H1 (cell line): ENCODE data around the gene ZNF746. TPM values are rescaled to one million over a fixed set of nuclear protein-coding genes. Genes with fewer than 3 reads are reported as not detected.

Experiments
- CTCF ChIA-PET: fragments of 300-600 bp; sonication (Branson Sonifier 250); formaldehyde crosslinking; loops from one replicate; lab custom pipeline; 2021; ENCODE audit not compliant: partially characterized antibody; lab: Charles Lee
- POLR2A ChIA-PET: fragments of 300-600 bp; sonication (Branson Sonifier 250); formaldehyde crosslinking; loops from one replicate; lab custom pipeline; 2021; ENCODE audit warnings: inconsistent platforms; ENCODE audit not compliant: partially characterized antibody; lab: Charles Lee
- DNase-seq, 2 experiments: peaks; one replicate each; pipeline versions ENCODE4 v3.0.0 to v3.0.0-alpha.2; 2010 to 2022; ENCODE audit warnings: low spot score in 2 of 2, low read depth in 1 of 2, mixed read lengths in 1 of 2
- FAIRE-seq: peaks from 2 replicates; lab custom pipeline; 2011; peaks lifted over from hg19 to GRCh38; lab: Jason Lieb, UNC
- H2AFZ ChIP-seq: 2 replicates; pipeline ENCODE4 v1.8.1; 2012; ENCODE audit warnings: low read length, inconsistent platforms
- H2AK5ac ChIP-seq: 2 replicates; pipeline ENCODE4 v1.6.1; 2013; ENCODE audit warnings: low read depth, low read length
- H2BK120ac ChIP-seq: replicated peaks from 2 replicates; pipeline ENCODE3; 2013; ENCODE audit warnings: low read depth, low read length, inconsistent platforms
- H2BK12ac ChIP-seq: 2 replicates; pipeline ENCODE4 v1.6.1; 2013; ENCODE audit warnings: low read depth, low read length
- H2BK15ac ChIP-seq: 2 replicates; pipeline ENCODE4 v1.6.1; 2013; ENCODE audit warnings: low read length
- H2BK20ac ChIP-seq: 2 replicates; pipeline ENCODE4 v1.6.1; 2013; ENCODE audit warnings: low read length
- H2BK5ac ChIP-seq: 2 replicates; pipeline ENCODE4 v1.6.1; 2013; ENCODE audit warnings: low read depth, low read length
- H3K14ac ChIP-seq: 2 replicates; pipeline ENCODE4 v1.6.1; 2013; ENCODE audit warnings: inconsistent platforms; ENCODE audit not compliant: insufficient read length
- H3K18ac ChIP-seq: 2 replicates; pipeline ENCODE4 v1.6.1; 2013; ENCODE audit warnings: low read length; ENCODE audit errors: extremely low read depth
- H3K23ac ChIP-seq: 2 replicates; pipeline ENCODE4 v1.6.1; 2013; ENCODE audit warnings: inconsistent platforms; ENCODE audit not compliant: insufficient read length
- H3K23me2 ChIP-seq: 2 replicates; pipeline ENCODE4 v1.6.1; 2013; ENCODE audit warnings: low read depth, low read length
- H3K27ac ChIP-seq: 2 replicates; pipeline ENCODE4 v1.6.1; 2011; ENCODE audit warnings: low read depth, low read length, inconsistent platforms
- H3K27me3 ChIP-seq, 4 experiments: replicated peaks in 1 of 4; 1 replicate in 1 of 4; 2 replicates in 3 of 4; pipeline versions ENCODE4 v1.6.1 to v1.8.1; 2011 to 2013; ENCODE audit warnings: low read length in 3 of 4, mild to moderate bottlenecking in 3 of 4, inconsistent platforms in 2 of 4, mixed read lengths in 2 of 4, moderate library complexity in 1 of 4; ENCODE audit not compliant: control insufficient read depth in 3 of 4, insufficient read depth in 3 of 4; ENCODE audit errors: extremely low read depth in 1 of 4
- H3K36me3 ChIP-seq, 4 experiments: 2 replicates each; pipeline versions ENCODE4 v1.6.1 to v1.8.1; 2011 to 2013; ENCODE audit warnings: mild to moderate bottlenecking in 4 of 4, low read length in 3 of 4, moderate library complexity in 2 of 4, control low read depth in 1 of 4, inconsistent platforms in 1 of 4; ENCODE audit not compliant: insufficient read depth in 4 of 4, control insufficient read depth in 2 of 4
- H3K4ac ChIP-seq: replicated peaks from 2 replicates; pipeline ENCODE3; 2013; ENCODE audit warnings: low read length, low read depth, mixed read lengths, inconsistent platforms; ENCODE audit not compliant: insufficient read length
- H3K4me1 ChIP-seq, 4 experiments: replicated peaks in 1 of 4; 1 replicate in 1 of 4; 2 replicates in 3 of 4; pipeline versions ENCODE4 v1.6.1 to v1.8.1; 2011 to 2013; ENCODE audit warnings: low read length in 3 of 4, inconsistent platforms in 2 of 4, mixed read lengths in 1 of 4; ENCODE audit not compliant: insufficient read depth in 4 of 4, control insufficient read depth in 3 of 4
- H3K4me2 ChIP-seq, 2 experiments: 2 replicates each; pipeline versions ENCODE4 v1.6.1 to v1.8.1; 2011 to 2013; ENCODE audit warnings: low read depth in 2 of 2, low read length in 2 of 2, control low read depth in 1 of 2, inconsistent platforms in 1 of 2, mild to moderate bottlenecking in 1 of 2; ENCODE audit not compliant: insufficient read depth in 1 of 2
- H3K4me3 ChIP-seq, 4 experiments: fragments of 200-600, 300-600 bp in 1 of 4; sonication (generic), shearing (Covaris generic), sonication (Bioruptor Twin) in 1 of 4; 2 replicates each; pipeline versions ENCODE4 v1.5.1 to v1.8.1; 2011 to 2016; ENCODE audit warnings: low read length in 4 of 4, low read depth in 3 of 4, control low read depth in 2 of 4, inconsistent platforms in 2 of 4, mild to moderate bottlenecking in 2 of 4, mixed read lengths in 1 of 4, moderate library complexity in 1 of 4; ENCODE audit not compliant: insufficient read depth in 2 of 4; ENCODE audit errors: extremely low read depth in 1 of 4
- H3K56ac ChIP-seq: replicated peaks from 2 replicates; pipeline ENCODE3; 2013; ENCODE audit warnings: low read depth, mild to moderate bottlenecking, mixed read lengths, low read length, inconsistent platforms; ENCODE audit not compliant: insufficient read length
- H3K79me1 ChIP-seq: 2 replicates; pipeline ENCODE4 v1.6.1; 2013; ENCODE audit warnings: low read depth, low read length, control low read depth
- H3K79me2 ChIP-seq, 2 experiments: 2 replicates each; pipeline versions ENCODE4 v1.6.1 to v1.8.1; 2012 to 2013; ENCODE audit warnings: low read length in 2 of 2, mild to moderate bottlenecking in 2 of 2, inconsistent platforms in 1 of 2; ENCODE audit not compliant: insufficient read depth in 2 of 2, control insufficient read depth in 1 of 2
- H3K9ac ChIP-seq, 4 experiments: replicated peaks in 1 of 4; 1 replicate in 1 of 4; 2 replicates in 3 of 4; pipeline versions ENCODE4 v1.6.1 to v1.8.1; 2011 to 2013; ENCODE audit warnings: low read depth in 3 of 4, low read length in 3 of 4, control low read depth in 2 of 4, mild to moderate bottlenecking in 2 of 4, moderate library complexity in 2 of 4, inconsistent platforms in 1 of 4; ENCODE audit errors: extremely low read depth in 1 of 4
- H3K9me3 ChIP-seq, 2 experiments: 2 replicates each; pipeline versions ENCODE4 v1.6.1 to v1.8.1; 2012 to 2013; ENCODE audit warnings: mild to moderate bottlenecking in 2 of 2, moderate library complexity in 2 of 2, control low read depth in 1 of 2, inconsistent platforms in 1 of 2, low read depth in 1 of 2, low read length in 1 of 2, mixed read lengths in 1 of 2; ENCODE audit not compliant: insufficient read depth in 2 of 2
- H4K20me1 ChIP-seq, 2 experiments: replicated peaks in 1 of 2; 2 replicates each; pipeline versions ENCODE3 to v1.8.1; 2011 to 2013; ENCODE audit warnings: inconsistent platforms in 2 of 2, low read length in 2 of 2, mild to moderate bottlenecking in 1 of 2; ENCODE audit not compliant: insufficient read depth in 2 of 2, control insufficient read depth in 1 of 2
- H4K5ac ChIP-seq: 2 replicates; pipeline ENCODE4 v1.6.1; 2013; ENCODE audit warnings: low read length, low read depth, mixed read lengths, inconsistent platforms; ENCODE audit not compliant: insufficient read length
- H4K8ac ChIP-seq: 2 replicates; pipeline ENCODE4 v1.8.0; 2013; ENCODE audit warnings: mild to moderate bottlenecking, moderate library complexity, low read length, inconsistent platforms; ENCODE audit not compliant: insufficient read depth; ENCODE audit errors: extremely low read depth
- H4K91ac ChIP-seq: replicated peaks from 2 replicates; pipeline ENCODE3; 2013; ENCODE audit warnings: low read length, mixed read lengths, inconsistent platforms; ENCODE audit not compliant: insufficient read length
- CHD1 ChIP-seq: IDR thresholded peaks from 2 replicates; pipeline ENCODE4 v1.6.1; 2012; ENCODE audit warnings: low read depth, low read length, improper control_type of control experiment
- FOSL1 ChIP-seq: IDR thresholded peaks from 2 replicates; pipeline ENCODE4 v1.6.1; 2011; ENCODE audit warnings: mild to moderate bottlenecking, low read depth, low read length, moderate library complexity; ENCODE audit not compliant: insufficient read depth
- GABPA ChIP-seq: IDR thresholded peaks from 2 replicates; pipeline ENCODE4 v1.6.1; 2011; ENCODE audit warnings: mild to moderate bottlenecking, low read length, moderate library complexity, borderline replicate concordance; ENCODE audit not compliant: insufficient read depth
- HDAC2 ChIP-seq, 2 experiments: fragments of 300-600 bp in 1 of 2; sonication (generic) in 1 of 2; IDR thresholded peaks; 2 replicates each; pipeline ENCODE4 v1.6.1; 2011 to 2012; ENCODE audit warnings: low read depth in 2 of 2, low read length in 2 of 2, mild to moderate bottlenecking in 2 of 2, moderate library complexity in 2 of 2, borderline replicate concordance in 1 of 2, inconsistent platforms in 1 of 2
- JUN ChIP-seq: IDR thresholded peaks from 2 replicates; pipeline ENCODE4 v1.6.1; 2011; ENCODE audit warnings: low read depth, mild to moderate bottlenecking, improper control_type of control experiment, low read length
- KDM4A ChIP-seq: IDR thresholded peaks from one replicate; pipeline ENCODE4 v1.7.1; 2012; ENCODE audit warnings: low read depth, mild to moderate bottlenecking, moderate library complexity, low read length, inconsistent platforms; ENCODE audit not compliant: severe bottlenecking
- KDM5A ChIP-seq: fragments of 200-600 bp; IDR thresholded peaks from 2 replicates; pipeline ENCODE4 v1.7.1; 2012; ENCODE audit warnings: mild to moderate bottlenecking, low read length, inconsistent platforms, mixed read lengths
- MAFK ChIP-seq: IDR thresholded peaks from 2 replicates; pipeline ENCODE4 v1.6.1; 2012; ENCODE audit warnings: low read depth, mild to moderate bottlenecking, improper control_type of control experiment, low read length
- POLR2AphosphoS5 ChIP-seq: IDR thresholded peaks from 2 replicates; pipeline ENCODE4 v1.6.1; 2011; ENCODE audit warnings: low read depth, low read length
- SAP30 ChIP-seq: fragments of 300-600 bp; sonication (generic); IDR thresholded peaks from 2 replicates; pipeline ENCODE4 v1.7.1; 2012; ENCODE audit warnings: low read length, moderate library complexity, mild to moderate bottlenecking, inconsistent platforms; ENCODE audit not compliant: insufficient read depth, insufficient replicate concordance
- TBP ChIP-seq: IDR thresholded peaks from 2 replicates; pipeline ENCODE4 v1.6.1; 2011; ENCODE audit warnings: low read depth, low read length, improper control_type of control experiment
- WGBS, 2 experiments: shearing (Covaris generic) in 1 of 2; methylation state at CpG; one replicate each; pipeline versions ENCODE4 v1.1.6 to v1.1.7; 2013 to 2015; ENCODE audit warnings: low lambda C conversion rate in 2 of 2, mixed read lengths in 2 of 2, inconsistent platforms in 1 of 2, low coverage in 1 of 2, missing lambda C conversion rate in 1 of 2; ENCODE audit not compliant: insufficient replicate concordance in 2 of 2, insufficient coverage in 1 of 2, insufficient read length in 1 of 2; ENCODE audit errors: extremely low coverage in 1 of 2, missing lambda C conversion rate in 1 of 2; 5-methylcytosine and 5-hydroxymethylcytosine counted together
- polyA plus RNA-seq, 7 experiments: library from polyadenylated mRNA; depleted of rRNA in 3 of 7; stranded (reverse) in 5 of 7; unstranded in 2 of 7; fragments of >200 nt in 5 of 7; fragments of 200-250 nt in 2 of 7; gene quantifications; 1 replicate in 5 of 7; 2 replicates in 1 of 7; 4 replicates in 1 of 7; pipeline versions ENCODE4 v1.2.1 to v1.2.3, GENCODE V29; 2011 to 2013; ENCODE audit warnings: missing spikeins in 2 of 7, mixed read lengths in 2 of 7
- total RNA-seq: library from RNA; stranded (reverse); fragmentation: NEBNext Ultra II Directional; extraction: Animal tissue kit (Norgen Biotek cat#: 25700); gene quantifications from 2 replicates; pipeline ENCODE4 v1.2.1, GENCODE V29; 2021
- TF ChIP-seq, protein P1 (sequence below): IDR thresholded peaks from 2 replicates; pipeline ENCODE4 v1.6.1; 2011; ENCODE audit warnings: low read length, improper control_type of control experiment

Gene ZNF746
- total and polyA plus RNA-seq, 2 of the 8 experiments (the other 6 are each of a cell fraction or from before 2014, with no cell fraction given): 7.5 to 15.6 TPM

DNA sequence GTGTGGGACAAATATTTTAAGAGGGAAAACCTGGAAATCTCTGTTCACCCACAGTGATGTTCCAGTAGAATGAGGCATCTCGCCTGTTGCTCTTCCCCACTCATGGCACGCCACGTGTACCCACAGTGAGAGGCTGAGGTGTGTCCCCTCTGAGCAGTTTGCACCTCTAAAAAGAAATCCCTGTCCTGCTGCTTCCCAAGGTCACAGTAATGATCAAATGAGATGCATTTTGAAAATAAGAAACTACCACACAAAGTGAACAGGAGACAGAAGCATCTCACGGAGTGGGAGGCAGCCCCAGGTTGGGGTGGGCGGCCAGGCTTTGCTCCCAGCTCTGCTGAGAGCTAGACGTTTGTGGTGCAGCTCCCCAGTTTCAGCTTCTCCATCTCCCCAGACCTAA lies 24.4 kb downstream of the ZNF746 start:
- Histone ChIP-seq H3K79me1 (0 out of 2 replicates have a peak, but pooled peaks cover under 1% of the 10 kb centered on the region), H3K4ac (no peak overlapping the region), H3K79me2 (no peaks in the 10 kb centered on the region), H3K56ac (no peak overlapping the region), H2BK20ac (no peak overlapping the region), H3K9ac (no peak overlapping the region), H4K5ac (no peak overlapping the region), H3K4me3 (no peak overlapping the region), H3K18ac (no peak overlapping the region), H3K23me2 (no peaks in the 10 kb centered on the region), H2BK12ac (no peak overlapping the region), H3K4me1 (peaks cover 0 to 10% (median 8%) of the 10 kb centered on the region in 4 experiments; a peak in 6 of 7 replicates), H3K14ac (no peak overlapping the region), H3K23ac (no peak overlapping the region), H3K27me3 (no peaks in the 10 kb centered on the region), H3K27ac (no peak overlapping the region), H4K91ac (no peak overlapping the region), H2BK5ac (no peak overlapping the region), H2BK15ac (no peak overlapping the region), H3K9me3 (no peaks in the 10 kb centered on the region), H2BK120ac (no peak overlapping the region), H2AK5ac (no peak overlapping the region), H2AFZ (no peak overlapping the region), H3K4me2 (no peak overlapping the region), H3K36me3 (peaks cover 2 to 20% (median 10%) of the 10 kb centered on the region in 4 experiments; a peak in 7 of 8 replicates), H4K20me1 (peaks cover 0 to 2% of the 10 kb centered on the region in 2 experiments), H4K8ac (no peak overlapping the region)
- ChIA-PET POLR2A (interaction anchor here (1.1 to 5.0 kb wide), 2 partner anchors 13 to 87 kb away, joined by 3 to 26 read pairs; partner anchors contain the start of gene ZNF777), CTCF (interaction anchor here (1.3 to 3.1 kb wide), 4 partner anchors 10 to 166 kb away, joined by 3 to 12 read pairs (median 7); no protein-coding TSS in a partner anchor)
- WGBS, 2 experiments: 90% methylated on average over 6 of the region's 6 CpGs; no CpG with 5 or more reads in 1 of the 2 experiments
- DNase-seq (no peak), FAIRE-seq (no peak)
- TF ChIP-seq TBP: no peak
- no peak for TF ChIP-seq CHD1
- TF ChIP-seq FOSL1: no peak
- no peak for TF ChIP-seq JUN
- no peak for TF ChIP-seq KDM4A
- TF ChIP-seq KDM5A: no peak
- no peak for TF ChIP-seq GABPA
- TF ChIP-seq, protein P1, sequence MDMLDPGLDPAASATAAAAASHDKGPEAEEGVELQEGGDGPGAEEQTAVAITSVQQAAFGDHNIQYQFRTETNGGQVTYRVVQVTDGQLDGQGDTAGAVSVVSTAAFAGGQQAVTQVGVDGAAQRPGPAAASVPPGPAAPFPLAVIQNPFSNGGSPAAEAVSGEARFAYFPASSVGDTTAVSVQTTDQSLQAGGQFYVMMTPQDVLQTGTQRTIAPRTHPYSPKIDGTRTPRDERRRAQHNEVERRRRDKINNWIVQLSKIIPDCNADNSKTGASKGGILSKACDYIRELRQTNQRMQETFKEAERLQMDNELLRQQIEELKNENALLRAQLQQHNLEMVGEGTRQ: no peak
- no peak for TF ChIP-seq SAP30
- TF ChIP-seq MAFK: no peak
- no peak for TF ChIP-seq POLR2AphosphoS5
- TF ChIP-seq HDAC2 (IDR thresholded peaks at IDR 0.05; ENCODE audit: borderline replicate concordance in 1 of 2, low read depth in 2 of 2, low read length in 2 of 2): no peak
